OCI-LY3 (cell line): ENCODE results near the gene DMBX1.
A peak's percentile ranks its signal among the peaks of the same experiment; 100 is the strongest.

Experiments used
- H2AFZ ChIP-seq: fragments of 200-600, 300-600 bp; shearing (Covaris generic); 2 replicates; pipeline ENCODE4 v1.6.0; 2014; ENCODE audit warnings: antibody characterized with exemption, low read depth, low read length
- H3K27ac ChIP-seq: fragments of 200-600, 300-600 bp; sonication (generic); 2 replicates; pipeline ENCODE4 v1.5.1; 2014; ENCODE audit warnings: mild to moderate bottlenecking, low read length, moderate library complexity, mixed read lengths
- H3K27me3 ChIP-seq: fragments of 200-600, 300-600 bp; sonication (generic); 2 replicates; pipeline ENCODE4 v1.6.1; 2014; ENCODE audit warnings: low read depth, low read length, mixed read lengths
- H3K36me3 ChIP-seq: fragments of 200-600, 300-600 bp; sonication (generic); replicated peaks from 2 replicates; pipeline ENCODE3; 2014; ENCODE audit warnings: low read depth, low read length, mixed read lengths
- H3K4me1 ChIP-seq: fragments of 300-600, 200-600 bp; sonication (generic); 2 replicates; pipeline ENCODE4 v1.6.1; 2014; ENCODE audit warnings: low read length, mixed read lengths
- H3K4me2 ChIP-seq: fragments of 200-600, 300-600 bp; sonication (generic); 2 replicates; pipeline ENCODE4 v1.6.1; 2014; ENCODE audit warnings: low read length, mixed read lengths
- H3K4me3 ChIP-seq: fragments of 300-600, 200-600 bp; sonication (generic); 2 replicates; pipeline ENCODE4 v1.5.1; 2014; ENCODE audit warnings: antibody characterized with exemption, mild to moderate bottlenecking, low read length, moderate library complexity
- H3K79me2 ChIP-seq: fragments of 300-600, 200-600 bp; shearing (Covaris generic); 2 replicates; pipeline ENCODE4 v1.6.1; 2014; ENCODE audit warnings: mild to moderate bottlenecking, low read length, mixed read lengths
- H3K9ac ChIP-seq: fragments of 300-600, 200-600 bp; shearing (Covaris generic); 2 replicates; pipeline ENCODE4 v1.6.0; 2014; ENCODE audit warnings: mild to moderate bottlenecking, low read length, moderate library complexity
- H3K9me3 ChIP-seq: fragments of 200-600, 300-600 bp; shearing (Covaris generic); 2 replicates; pipeline ENCODE4 v1.6.1; 2014; ENCODE audit warnings: low read length, mixed read lengths; ENCODE audit not compliant: insufficient read depth
- H4K20me1 ChIP-seq: fragments of 200-600, 300-600 bp; sonication (generic); 2 replicates; pipeline ENCODE4 v1.6.1; 2016; ENCODE audit warnings: low read length, mixed read lengths; ENCODE audit not compliant: insufficient read depth
- EZH2phosphoT487 ChIP-seq: fragments of 200-600 bp; shearing (Covaris generic); IDR thresholded peaks from 2 replicates; pipeline ENCODE4 v1.6.1; 2018; ENCODE audit warnings: antibody characterized with exemption, mixed run types, low read depth
- TF ChIP-seq, protein P1 (sequence below): fragments of 200-600, 300-600 bp; sonication (generic); IDR thresholded peaks from 2 replicates; pipeline ENCODE4 v1.5.1; 2014; ENCODE audit warnings: antibody characterized with exemption, low read length, low read depth

The DMBX1 gene

DNA sequence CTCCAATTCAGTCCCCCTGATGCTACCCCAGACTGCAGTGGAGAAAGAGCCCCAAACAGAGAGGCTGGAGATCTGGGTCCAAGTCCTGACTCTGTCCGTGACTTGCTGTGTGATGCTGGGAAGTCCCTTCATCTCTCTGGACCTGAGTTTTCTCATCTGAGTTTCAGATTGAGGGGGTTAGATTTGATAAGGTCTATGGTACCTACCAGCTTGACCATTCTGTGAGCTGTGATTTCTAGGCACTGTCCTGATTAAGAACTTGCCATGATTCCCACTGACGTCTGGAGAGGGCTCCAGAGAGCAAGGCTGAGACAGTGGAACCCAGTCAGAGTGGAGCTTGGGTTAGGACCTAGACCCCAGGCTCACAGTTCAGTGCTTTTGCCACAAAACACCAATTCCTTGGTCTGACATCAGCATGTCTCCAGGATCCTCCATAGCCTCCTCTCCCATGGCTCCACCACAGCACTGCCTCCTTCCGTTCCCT, 43.8 kb upstream of the DMBX1 start:
- no peaks in the 10 kb centered on the region for H4K20me1 ChIP-seq
- H3K9ac ChIP-seq, result no peak overlapping the region
- no peak overlapping the region for H3K4me3 ChIP-seq
- H3K4me2 ChIP-seq, result no peak overlapping the region
- H3K9me3 ChIP-seq, result no peaks in the 10 kb centered on the region
- H2AFZ ChIP-seq, result no peak overlapping the region
- no peak overlapping the region for H3K27ac ChIP-seq
- H3K36me3 ChIP-seq, result no peaks in the 10 kb centered on the region
- TF ChIP-seq EZH2phosphoT487, result no peak
- TF ChIP-seq, protein P1, sequence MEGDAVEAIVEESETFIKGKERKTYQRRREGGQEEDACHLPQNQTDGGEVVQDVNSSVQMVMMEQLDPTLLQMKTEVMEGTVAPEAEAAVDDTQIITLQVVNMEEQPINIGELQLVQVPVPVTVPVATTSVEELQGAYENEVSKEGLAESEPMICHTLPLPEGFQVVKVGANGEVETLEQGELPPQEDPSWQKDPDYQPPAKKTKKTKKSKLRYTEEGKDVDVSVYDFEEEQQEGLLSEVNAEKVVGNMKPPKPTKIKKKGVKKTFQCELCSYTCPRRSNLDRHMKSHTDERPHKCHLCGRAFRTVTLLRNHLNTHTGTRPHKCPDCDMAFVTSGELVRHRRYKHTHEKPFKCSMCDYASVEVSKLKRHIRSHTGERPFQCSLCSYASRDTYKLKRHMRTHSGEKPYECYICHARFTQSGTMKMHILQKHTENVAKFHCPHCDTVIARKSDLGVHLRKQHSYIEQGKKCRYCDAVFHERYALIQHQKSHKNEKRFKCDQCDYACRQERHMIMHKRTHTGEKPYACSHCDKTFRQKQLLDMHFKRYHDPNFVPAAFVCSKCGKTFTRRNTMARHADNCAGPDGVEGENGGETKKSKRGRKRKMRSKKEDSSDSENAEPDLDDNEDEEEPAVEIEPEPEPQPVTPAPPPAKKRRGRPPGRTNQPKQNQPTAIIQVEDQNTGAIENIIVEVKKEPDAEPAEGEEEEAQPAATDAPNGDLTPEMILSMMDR, result 0 out of 2 replicates have a peak, but pooled peaks have one; percentile 4
- H3K4me1 ChIP-seq, result peaks cover 17% of the 10 kb centered on the region
- no peaks in the 10 kb centered on the region for H3K79me2 ChIP-seq
- H3K27me3 ChIP-seq, result no peaks in the 10 kb centered on the region; the same call in 1 of the 2 replicates

DNA sequence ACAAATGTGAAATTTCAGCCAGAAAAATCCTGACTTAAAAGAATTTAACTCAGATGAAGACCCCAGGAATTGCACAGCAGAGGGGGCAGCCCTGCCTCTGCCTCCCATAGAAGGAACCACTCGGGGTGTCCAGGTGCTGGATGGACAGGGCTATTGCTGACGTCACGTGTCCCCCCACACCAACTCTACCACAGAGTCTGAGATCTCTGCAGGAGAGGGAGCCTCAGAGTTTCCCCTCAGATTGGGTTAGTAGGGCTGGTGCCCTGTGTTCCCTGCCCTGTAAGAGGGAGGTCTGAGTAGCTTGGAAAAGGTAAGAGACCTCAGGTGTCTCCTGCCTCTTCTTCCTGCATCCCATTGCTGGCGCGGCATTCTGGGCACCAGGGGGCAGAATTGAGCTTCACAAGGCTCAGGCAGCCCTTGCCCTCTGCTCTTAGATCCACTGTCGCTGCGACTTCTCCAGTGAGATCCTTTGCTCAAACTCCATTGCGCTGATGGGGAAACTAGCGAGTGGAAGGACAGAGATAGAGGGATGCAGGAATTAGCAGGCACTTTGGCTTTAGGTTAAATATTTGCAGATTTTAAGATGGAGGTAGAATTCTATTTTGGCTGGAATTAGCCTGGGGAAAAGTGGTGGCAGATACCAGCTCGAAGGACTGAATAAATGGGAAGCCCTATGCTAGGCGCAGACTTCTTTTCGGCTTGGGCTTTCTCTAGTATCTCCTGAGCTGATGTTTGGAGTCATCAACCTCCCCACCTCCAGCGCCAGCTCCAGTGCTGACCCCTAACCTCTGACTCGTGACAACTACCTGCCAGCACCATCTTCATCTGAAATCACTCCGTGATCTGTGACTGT, 42.8 kb upstream of the DMBX1 start:
- Histone ChIP-seq H3K79me2 (no peaks in the 10 kb centered on the region), H3K4me2 (no peak overlapping the region), H3K36me3 (no peaks in the 10 kb centered on the region), H3K27me3 (no peaks in the 10 kb centered on the region; the same call in 1 of the 2 replicates), H3K9ac (no peak overlapping the region), H3K9me3 (no peaks in the 10 kb centered on the region), H3K27ac (no peak overlapping the region), H2AFZ (no peak overlapping the region), H4K20me1 (no peaks in the 10 kb centered on the region), H3K4me3 (no peak overlapping the region), H3K4me1 (peaks cover 17% of the 10 kb centered on the region)
- TF ChIP-seq, protein P1, result peak; percentile 76
- TF ChIP-seq EZH2phosphoT487, result no peak

DNA sequence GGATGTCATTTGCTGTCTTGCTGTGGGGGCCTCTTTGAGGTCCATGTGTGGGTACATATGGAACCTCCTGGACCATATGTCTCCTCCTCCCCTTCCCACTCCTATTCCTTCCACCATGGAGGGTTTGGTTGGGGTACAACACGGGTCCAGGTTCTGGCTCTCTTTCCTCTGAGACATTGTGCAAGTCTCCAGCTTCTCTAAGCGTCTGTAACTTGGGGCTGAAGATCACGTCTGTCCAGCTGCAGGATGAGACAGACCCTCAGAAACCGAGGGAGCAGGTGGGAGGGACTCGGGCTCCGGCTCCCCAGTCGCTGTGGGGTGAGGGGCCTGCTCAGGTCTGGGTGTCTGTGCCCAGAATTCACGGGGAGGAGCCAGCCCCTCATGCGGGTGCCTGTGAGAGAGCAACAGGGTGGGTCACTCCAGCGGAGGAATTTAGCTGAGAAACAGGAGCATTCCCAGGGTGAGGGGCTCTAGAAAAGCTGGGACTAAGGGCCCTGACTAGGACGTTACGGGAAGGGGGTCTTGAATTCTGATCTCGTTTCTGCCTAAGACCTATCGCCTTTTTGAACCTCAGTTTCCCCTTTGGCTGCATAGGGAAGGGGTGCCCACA, 42.0 kb upstream of the DMBX1 start:
- Histone ChIP-seq H2AFZ (no peak overlapping the region), H3K9ac (no peak overlapping the region), H3K4me1 (peaks cover 14% of the 10 kb centered on the region), H3K79me2 (no peaks in the 10 kb centered on the region), H3K36me3 (no peaks in the 10 kb centered on the region), H3K27me3 (no peaks in the 10 kb centered on the region; the same call in 1 of the 2 replicates), H3K27ac (no peak overlapping the region), H3K4me2 (no peak overlapping the region), H3K9me3 (no peaks in the 10 kb centered on the region), H3K4me3 (no peak overlapping the region), H4K20me1 (no peaks in the 10 kb centered on the region)
- no peak for TF ChIP-seq EZH2phosphoT487
- TF ChIP-seq, protein P1, result no peak

DNA sequence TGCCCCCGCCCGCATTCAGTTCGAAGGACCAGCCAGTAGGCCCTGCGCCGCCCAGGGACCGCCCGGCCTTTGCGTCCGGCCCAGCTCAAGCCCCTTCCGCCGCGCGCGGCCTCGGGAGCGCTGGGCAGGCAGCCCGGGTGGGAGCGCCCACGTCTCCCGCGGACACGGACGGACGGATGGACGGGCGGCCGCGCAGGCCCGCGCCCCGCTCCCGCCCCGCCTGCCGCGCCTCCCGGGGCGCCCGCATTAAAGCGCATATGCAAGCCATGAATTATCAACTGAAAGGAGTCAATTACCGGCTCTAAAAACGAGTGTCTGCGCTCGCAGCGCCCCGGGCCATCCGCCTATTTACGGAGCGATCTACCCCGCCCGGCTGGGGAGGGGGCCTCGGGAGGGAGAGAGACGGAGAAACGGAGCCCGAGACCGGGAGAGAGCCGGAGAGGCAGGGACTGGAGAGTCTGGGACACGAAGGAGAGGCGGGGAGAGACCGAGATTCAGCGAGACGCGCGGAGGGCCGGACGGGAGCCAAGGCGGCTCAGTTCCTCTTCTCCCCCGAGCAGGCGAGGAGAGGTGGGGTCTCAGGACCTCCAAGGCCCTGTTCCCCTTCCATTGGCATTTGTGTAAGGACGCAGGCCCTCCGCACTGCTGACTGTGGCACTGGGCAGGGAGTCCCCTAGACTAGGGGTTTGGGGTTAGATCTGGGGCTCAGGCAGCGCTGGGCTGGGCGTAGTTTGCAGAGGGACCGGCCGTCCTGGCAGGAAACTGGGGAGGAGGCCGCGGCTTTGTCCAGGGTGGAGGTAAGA, 41.3 kb upstream of the DMBX1 start:
- Histone ChIP-seq H4K20me1 (no peaks in the 10 kb centered on the region), H3K27me3 (no peaks in the 10 kb centered on the region; the same call in 1 of the 2 replicates), H3K9me3 (no peaks in the 10 kb centered on the region), H3K79me2 (no peaks in the 10 kb centered on the region), H2AFZ (no peak overlapping the region), H3K27ac (no peak overlapping the region), H3K9ac (no peak overlapping the region), H3K4me3 (no peak overlapping the region), H3K4me2 (no peak overlapping the region), H3K36me3 (no peaks in the 10 kb centered on the region), H3K4me1 (peaks cover 10% of the 10 kb centered on the region)
- TF ChIP-seq, protein P1, result no peak
- no peak for TF ChIP-seq EZH2phosphoT487
